GM11168 (cell line): Measurements from ENCODE around the gene CACNA2D3.
"Not testable (repeated sequence)": the region's sequence is repeated elsewhere in the genome, so short reads cannot be mapped to it uniquely, and the experiment has no call there.

Source experiments
- in situ Hi-C: fragments of 300-500 bp; cut with MboI; formaldehyde crosslinking; loops from one replicate; pipeline ENCODE4 v1.12.0; 2022; ENCODE audit warnings: low sequenced_read_pairs; ENCODE audit not compliant: unreplicated experiment

The CACNA2D3 gene

DNA sequence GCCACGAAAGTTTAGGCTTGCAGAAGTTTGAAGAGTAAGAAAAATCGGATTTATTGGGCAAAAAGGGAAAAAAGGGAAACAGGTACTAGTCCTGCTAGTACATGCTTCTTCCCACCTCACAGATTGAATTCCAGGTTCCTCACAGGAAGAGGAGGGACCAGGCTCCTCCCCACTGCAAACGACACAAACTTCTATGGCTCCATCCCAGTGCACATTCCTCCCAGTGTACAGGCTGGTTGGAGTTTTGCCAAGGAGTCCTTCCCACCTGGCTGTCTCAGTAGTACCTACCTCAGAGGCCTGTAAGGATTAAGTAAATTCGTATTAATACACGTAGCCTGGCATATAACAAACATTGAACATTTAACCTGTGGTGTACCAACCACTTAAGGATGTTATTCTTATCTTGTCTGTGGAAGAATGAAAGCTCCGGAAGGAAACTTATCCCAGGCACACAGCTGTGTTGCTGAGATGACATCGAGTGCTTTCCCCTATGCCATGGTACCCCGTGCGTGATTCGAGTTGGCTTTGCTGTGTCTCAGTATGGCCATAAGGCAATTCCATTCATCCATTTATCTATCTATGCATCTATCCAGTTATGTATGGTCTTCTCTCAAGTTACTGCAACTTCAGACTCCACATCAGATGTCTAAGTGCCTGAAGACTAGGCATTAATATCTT is 511.2 kb downstream of the CACNA2D3 start:
- in situ Hi-C loops = no loop called here

GRCh38 chr3:54634122-54634469 is 511.7 kb downstream of the CACNA2D3 start:
- in situ Hi-C loops = no loop called here

GRCh38 chr3:54639790-54640372 is 517.5 kb downstream of the CACNA2D3 start:
- in situ Hi-C loops = not testable (repeated sequence)

DNA sequence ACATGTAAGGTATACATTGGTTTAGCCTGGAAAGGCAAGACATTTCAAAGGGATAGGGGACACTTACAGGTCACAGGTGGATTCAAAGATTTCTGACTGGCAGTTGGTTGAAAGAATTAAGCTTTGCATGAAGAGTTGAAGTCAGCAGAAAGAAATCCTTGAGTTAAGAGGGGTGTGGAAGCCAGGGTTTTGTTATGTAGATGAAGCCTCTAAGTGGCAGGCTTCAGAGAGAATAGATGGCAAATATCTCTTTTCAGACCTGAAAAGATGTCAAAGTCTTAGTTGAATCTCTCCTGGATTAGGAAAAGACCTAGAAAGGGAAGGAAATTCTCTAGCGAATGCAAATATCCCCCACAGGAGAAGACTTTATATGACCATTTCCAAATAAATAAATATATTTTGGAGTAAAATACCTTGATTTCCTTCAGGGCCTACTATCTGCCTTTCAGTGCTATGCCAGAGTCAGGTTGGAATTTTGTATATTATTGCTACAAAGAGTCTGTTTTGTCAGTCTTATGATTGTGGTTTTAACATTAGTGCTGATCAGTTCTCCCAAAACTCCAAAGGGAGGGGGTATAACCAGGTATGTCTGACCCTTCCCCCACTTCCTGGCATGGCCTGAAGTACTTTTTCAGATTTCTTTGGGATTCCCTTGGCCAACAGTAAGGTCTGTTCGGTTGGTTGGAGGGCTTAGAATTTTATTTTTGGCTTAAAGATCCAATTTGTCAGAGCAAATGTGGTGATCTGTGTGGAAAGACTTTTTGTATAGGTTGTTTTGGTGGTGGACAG is 519.1 kb downstream of the CACNA2D3 start:
- in situ Hi-C loops = no loop called here

GRCh38 chr3:54642147-54642546 is 519.8 kb downstream of the CACNA2D3 start:
- in situ Hi-C loops = no loop called here

- in situ Hi-C loops = no loop called here
Observed at GRCh38 chr3:54647721-54648120, 525.4 kb downstream of the CACNA2D3 start.

- in situ Hi-C loops = no loop called here
Observed at GRCh38 chr3:54649551-54649950, 527.2 kb downstream of the CACNA2D3 start.

- in situ Hi-C loops = no loop called here
Observed at GRCh38 chr3:54653456-54654195, 531.3 kb downstream of the CACNA2D3 start.

DNA sequence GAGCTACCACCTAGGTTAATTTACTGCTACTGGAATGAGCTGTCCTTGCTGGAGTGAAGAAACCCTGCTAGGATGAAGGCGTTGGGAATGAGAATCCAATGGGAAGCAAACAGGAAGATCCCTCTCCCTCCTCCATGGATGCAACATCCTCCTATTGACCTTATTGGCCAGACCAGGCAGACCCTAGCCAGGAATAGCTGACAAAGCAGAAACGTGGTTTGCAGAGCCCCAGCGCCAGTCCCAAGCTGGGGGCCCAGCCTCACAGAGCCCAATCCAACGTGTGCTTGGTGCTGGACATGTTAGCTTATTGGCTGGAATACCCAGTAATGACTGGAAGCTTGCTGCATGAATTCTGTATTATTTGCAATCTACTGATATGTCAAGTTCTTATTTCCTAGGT is 532.4 kb downstream of the CACNA2D3 start:
- in situ Hi-C loops = no loop called here

DNA sequence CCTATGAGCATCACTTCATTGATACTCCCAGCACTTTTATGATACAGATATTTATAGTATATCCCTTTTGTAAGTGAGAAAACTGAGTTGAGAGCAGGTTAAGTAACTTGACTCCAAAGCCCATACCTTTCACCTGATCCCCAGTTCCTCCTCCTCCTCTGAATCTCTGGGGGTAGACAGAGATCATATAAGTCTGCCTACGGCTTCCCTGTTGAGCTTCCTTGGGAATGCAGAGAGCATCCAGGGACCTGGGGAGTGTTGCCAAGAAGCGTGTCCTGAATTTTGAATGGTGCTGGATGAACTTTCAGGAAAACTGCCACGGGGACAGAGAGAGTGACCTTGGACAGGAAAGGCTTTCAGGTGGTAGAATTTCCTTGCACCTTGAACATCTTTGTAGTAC is 537.0 kb downstream of the CACNA2D3 start:
- in situ Hi-C loops = no loop called here

- in situ Hi-C loops = no loop called here
Observed at GRCh38 chr3:54660714-54661132, 538.4 kb downstream of the CACNA2D3 start.

- in situ Hi-C loops = no loop called here
Observed at GRCh38 chr3:54661151-54661550, 538.8 kb downstream of the CACNA2D3 start.

DNA sequence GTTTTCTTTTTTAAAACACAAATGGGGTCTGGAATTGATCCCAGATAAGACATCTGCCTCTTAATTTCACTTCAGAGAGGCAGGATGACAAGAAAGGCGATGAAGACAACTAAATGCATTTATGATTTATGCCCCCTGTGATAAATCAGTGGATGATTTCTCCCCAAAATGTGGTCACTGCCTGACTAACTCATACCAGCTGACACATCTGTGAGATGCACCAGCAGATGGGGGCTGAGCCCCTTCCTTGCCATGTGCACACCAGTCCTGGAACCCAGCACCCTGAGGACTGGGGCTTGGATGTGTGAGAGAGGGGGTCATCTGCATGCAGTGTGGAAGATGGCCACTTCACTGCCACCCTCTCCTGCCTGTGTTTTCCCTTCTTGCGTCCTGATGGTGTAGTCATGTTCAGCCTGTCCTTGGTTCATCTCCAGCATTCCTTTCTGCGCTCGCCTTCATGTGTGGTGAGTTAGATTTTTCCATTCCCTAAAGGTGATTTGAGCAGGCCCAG is 541.2 kb downstream of the CACNA2D3 start:
- in situ Hi-C loops = no loop called here

DNA sequence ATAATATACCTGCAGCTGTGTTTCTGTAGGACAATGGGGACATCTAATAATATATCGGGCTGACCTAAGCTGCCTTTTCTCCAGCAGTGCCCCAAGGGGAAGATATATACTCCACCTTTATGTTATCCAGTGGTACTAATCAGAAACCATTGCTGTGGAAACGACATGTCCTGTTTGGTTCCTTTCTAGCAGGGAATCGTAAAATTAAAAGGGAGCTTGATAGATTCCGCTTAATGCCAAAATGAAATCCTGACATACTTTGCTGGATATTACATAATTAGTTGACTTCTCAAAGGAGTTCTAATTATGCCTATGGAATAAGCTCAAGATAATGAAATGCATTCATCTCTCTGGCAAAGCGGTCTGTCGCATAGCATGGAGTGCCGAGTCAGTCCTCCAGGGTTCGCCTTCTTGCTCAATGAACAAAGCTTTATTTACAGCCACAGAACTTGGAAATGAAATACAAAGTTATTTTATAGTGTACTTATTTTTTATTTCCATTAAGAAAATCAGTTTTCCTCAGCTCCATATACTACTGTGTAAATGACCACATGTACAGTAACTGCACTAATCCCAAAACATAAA is 542.8 kb downstream of the CACNA2D3 start:
- in situ Hi-C loops = no loop called here

DNA sequence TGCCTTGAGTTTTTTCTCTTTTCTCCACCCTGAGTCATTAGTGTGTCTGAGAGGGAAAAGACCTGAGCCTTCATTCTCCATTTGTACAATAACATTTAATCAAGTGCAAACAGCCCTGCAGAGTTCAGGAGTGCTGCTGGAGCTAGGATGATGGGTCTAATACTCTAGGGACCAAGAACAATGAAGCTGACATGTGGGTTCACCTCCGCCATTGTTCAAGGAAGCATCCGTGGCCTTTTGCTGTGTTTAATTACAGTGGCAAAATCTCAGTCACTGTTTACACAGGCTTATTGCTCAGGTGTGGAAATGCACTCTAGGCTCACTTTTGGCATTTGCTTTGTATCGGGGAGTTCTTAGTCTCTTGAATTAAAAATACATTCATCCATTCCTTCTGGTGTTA is 545.9 kb downstream of the CACNA2D3 start:
- in situ Hi-C loops = no loop called here

GRCh38 chr3:54670201-54671000 is 548.0 kb downstream of the CACNA2D3 start:
- in situ Hi-C loops = no loop called here

GRCh38 chr3:54671511-54671910 is 549.2 kb downstream of the CACNA2D3 start:
- in situ Hi-C loops = no loop called here

DNA sequence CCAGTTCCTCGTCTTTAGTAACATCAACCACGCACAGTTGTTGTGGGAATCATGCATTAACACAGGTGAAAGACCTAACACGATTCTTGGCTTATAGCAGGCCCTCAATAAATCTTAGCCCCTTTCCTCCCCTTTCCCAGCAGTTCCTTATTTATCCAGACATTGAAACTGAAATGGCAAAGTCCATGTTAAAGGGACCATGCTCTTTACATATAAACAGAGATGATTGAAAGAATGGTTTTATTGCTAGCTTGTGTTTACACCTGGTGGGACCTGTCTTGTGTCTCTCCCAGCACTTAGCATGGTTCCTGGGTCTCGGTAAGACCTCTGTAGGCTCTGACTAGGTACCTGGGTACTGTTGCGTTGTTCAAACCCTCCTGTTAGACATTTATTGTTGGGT is 553.7 kb downstream of the CACNA2D3 start:
- in situ Hi-C loops = no loop called here

GRCh38 chr3:54681706-54682105 is 559.4 kb downstream of the CACNA2D3 start:
- in situ Hi-C loops = no loop called here
